Measurements from ENCODE around the gene PPIE. TPM values are rescaled to one million over a fixed set of nuclear protein-coding genes. Genes with fewer than 3 reads are reported as not detected.
A peak's percentile ranks its signal among the peaks of the same experiment; 100 is the strongest.

Gene PPIE
- total RNA-seq, 1 experiment from 2014 or later: 36.3 TPM

DNA sequence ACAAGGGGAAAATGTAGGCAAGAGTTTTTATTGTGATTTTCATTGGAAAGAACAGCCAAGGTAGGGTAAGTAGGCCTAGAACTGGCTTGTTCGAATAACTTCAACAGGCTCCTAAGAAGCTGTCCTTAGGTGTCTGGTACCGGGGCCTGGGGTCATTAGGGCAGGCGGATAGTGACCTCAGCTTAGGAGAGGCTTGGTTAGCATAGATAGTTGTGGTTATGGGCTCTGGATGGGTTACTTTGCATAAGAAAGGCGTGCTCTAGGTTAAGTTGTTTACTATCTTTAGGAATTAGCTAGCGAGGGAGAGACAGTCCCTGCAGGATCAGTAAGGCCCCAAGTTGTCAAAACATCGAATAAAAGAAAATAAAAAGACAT lies 26.7 kb upstream of the PPIE start:
- H3K4me1 ChIP-seq (ENCODE audit: insufficient read depth, low read length): no peaks in the 10 kb centered on the region
- H2BK12ac ChIP-seq (ENCODE audit: insufficient read length, low read depth, low read length): no peak overlapping the region
- no peak overlapping the region for H3K23ac ChIP-seq (ENCODE audit: insufficient read length, low read depth, low read length)
- no peak overlapping the region for H3K14ac ChIP-seq (ENCODE audit: insufficient read depth, low read length)
- H3K27me3 ChIP-seq (ENCODE audit: insufficient read depth, low read length): peaks cover 86% of the 10 kb centered on the region
- no peak overlapping the region for H4K5ac ChIP-seq (ENCODE audit: insufficient read length, low read depth, low read length)
- WGBS (ENCODE audit: extremely low coverage, insufficient read length, low lambda C conversion rate): no CpG with 5 or more reads among the region's 6 CpGs
- H2BK120ac ChIP-seq (ENCODE audit: low read depth, low read length, poor library complexity, severe bottlenecking): no peak overlapping the region
- H2BK15ac ChIP-seq (ENCODE audit: low read depth, low read length): no peak overlapping the region
- H3K27ac ChIP-seq (ENCODE audit: insufficient read length, low read depth, low read length): no peak overlapping the region
- no peak overlapping the region for H3K56ac ChIP-seq (ENCODE audit: insufficient read length, low read depth, low read length)
- no peak overlapping the region for H4K8ac ChIP-seq (replicated peaks; ENCODE audit: insufficient read length, low read depth, low read length)
- H3K9me3 ChIP-seq (ENCODE audit: control insufficient read depth, low read depth, low read length): no peaks in the 10 kb centered on the region
- no peak overlapping the region for H2BK5ac ChIP-seq (ENCODE audit: insufficient read length, low read length)
- H4K20me1 ChIP-seq (ENCODE audit: control insufficient read depth, insufficient read depth, insufficient read length): no peaks in the 10 kb centered on the region
- H3K4ac ChIP-seq (ENCODE audit: low read depth, low read length): no peak overlapping the region
- Mint-ChIP-seq H3K27me3 (ENCODE audit: low read depth) (peaks cover 100% of the 10 kb centered on the region), H3K36me3 (ENCODE audit: insufficient read depth in 1 of 3, low read depth in 3 of 3) (no peaks in the 10 kb centered on the region), H3K4me1 (peaks cover 16 to 22% of the 10 kb centered on the region in 2 experiments), H3K27ac (peak overlapping the region in 1 of 3 experiments; percentile 50; a peak in 1 of 7 replicates), H3K4me3 (no peak overlapping the region; a peak in 1 of 5 replicates), H3K9me3 (peaks cover 6 to 26% of the 10 kb centered on the region in 2 experiments; a peak in 4 of 5 replicates)
- H4K91ac ChIP-seq (ENCODE audit: insufficient read length, low read depth, low read length): no peak overlapping the region
- no peak overlapping the region for H3K4me2 ChIP-seq (ENCODE audit: insufficient read depth, insufficient read length, low read length)
- H2AK5ac ChIP-seq (ENCODE audit: insufficient read length, low read length): no peak overlapping the region
- no peaks in the 10 kb centered on the region for H3K79me1 ChIP-seq (ENCODE audit: insufficient read depth, low read depth, low read length, poor library complexity, severe bottlenecking)
- no peaks in the 10 kb centered on the region for H3K23me2 ChIP-seq (ENCODE audit: insufficient read length, low read depth, low read length, poor library complexity, severe bottlenecking)
- H3T11ph ChIP-seq (ENCODE audit: low read length): no peak overlapping the region
- TF ChIP-seq, protein P1, sequence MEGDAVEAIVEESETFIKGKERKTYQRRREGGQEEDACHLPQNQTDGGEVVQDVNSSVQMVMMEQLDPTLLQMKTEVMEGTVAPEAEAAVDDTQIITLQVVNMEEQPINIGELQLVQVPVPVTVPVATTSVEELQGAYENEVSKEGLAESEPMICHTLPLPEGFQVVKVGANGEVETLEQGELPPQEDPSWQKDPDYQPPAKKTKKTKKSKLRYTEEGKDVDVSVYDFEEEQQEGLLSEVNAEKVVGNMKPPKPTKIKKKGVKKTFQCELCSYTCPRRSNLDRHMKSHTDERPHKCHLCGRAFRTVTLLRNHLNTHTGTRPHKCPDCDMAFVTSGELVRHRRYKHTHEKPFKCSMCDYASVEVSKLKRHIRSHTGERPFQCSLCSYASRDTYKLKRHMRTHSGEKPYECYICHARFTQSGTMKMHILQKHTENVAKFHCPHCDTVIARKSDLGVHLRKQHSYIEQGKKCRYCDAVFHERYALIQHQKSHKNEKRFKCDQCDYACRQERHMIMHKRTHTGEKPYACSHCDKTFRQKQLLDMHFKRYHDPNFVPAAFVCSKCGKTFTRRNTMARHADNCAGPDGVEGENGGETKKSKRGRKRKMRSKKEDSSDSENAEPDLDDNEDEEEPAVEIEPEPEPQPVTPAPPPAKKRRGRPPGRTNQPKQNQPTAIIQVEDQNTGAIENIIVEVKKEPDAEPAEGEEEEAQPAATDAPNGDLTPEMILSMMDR (conservative IDR thresholded peaks at IDR 0.05): no peak
- no peak overlapping the region for H2AFZ ChIP-seq (ENCODE audit: low read length)
- H3K18ac ChIP-seq (ENCODE audit: insufficient read length, low read depth, low read length): no peak overlapping the region
- H3K79me2 ChIP-seq (ENCODE audit: insufficient read depth, low read length): no peaks in the 10 kb centered on the region
- H2BK20ac ChIP-seq (ENCODE audit: low read depth, low read length, poor library complexity, severe bottlenecking): no peak overlapping the region
- H3K9ac ChIP-seq (ENCODE audit: extremely low read depth, insufficient read length, low read length): no peak overlapping the region
- DNase-seq: peak; percentile 76
